ENCODE data around the gene YBX3.

DNA sequence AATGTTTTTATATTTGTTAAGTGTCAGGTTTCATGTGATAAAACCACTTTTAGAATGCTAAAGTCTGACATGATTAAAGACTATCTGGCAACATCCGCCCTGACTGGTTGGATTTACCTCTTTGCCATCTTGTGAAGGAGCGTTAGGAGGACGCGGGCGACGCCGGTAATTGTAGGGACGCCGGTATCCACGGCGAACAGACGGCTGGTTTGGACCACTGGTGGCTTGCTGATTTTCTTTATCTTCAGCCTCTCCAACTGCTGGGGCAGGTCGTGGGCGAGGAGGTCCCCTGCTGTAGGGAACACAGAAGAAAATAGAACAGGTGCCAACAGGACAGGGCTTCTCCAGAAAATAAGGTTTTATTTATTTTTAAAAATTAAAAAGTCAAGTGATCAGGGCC, 21.3 kb downstream of the YBX3 start:
- TF ChIP-seq POLR2A (IDR thresholded peaks at IDR 0.05), result no peak
- TF ChIP-seq, protein P1, sequence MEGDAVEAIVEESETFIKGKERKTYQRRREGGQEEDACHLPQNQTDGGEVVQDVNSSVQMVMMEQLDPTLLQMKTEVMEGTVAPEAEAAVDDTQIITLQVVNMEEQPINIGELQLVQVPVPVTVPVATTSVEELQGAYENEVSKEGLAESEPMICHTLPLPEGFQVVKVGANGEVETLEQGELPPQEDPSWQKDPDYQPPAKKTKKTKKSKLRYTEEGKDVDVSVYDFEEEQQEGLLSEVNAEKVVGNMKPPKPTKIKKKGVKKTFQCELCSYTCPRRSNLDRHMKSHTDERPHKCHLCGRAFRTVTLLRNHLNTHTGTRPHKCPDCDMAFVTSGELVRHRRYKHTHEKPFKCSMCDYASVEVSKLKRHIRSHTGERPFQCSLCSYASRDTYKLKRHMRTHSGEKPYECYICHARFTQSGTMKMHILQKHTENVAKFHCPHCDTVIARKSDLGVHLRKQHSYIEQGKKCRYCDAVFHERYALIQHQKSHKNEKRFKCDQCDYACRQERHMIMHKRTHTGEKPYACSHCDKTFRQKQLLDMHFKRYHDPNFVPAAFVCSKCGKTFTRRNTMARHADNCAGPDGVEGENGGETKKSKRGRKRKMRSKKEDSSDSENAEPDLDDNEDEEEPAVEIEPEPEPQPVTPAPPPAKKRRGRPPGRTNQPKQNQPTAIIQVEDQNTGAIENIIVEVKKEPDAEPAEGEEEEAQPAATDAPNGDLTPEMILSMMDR (IDR thresholded peaks at IDR 0.05), result no peak
- no peak for TF ChIP-seq POLR2AphosphoS5 (IDR thresholded peaks at IDR 0.05; ENCODE audit: insufficient read depth in 1 of 2, low read depth in 1 of 2)

Measured in vagina (tissue), 2 donors.